Vagina (tissue), 2 donors: Measurements from ENCODE around the gene TIMM29. TPM values are rescaled to one million over a fixed set of nuclear protein-coding genes. Genes with fewer than 3 reads are reported as not detected.
A peak's percentile ranks its signal among the peaks of the same experiment; 100 is the strongest.
"Not testable (repeated sequence)": the region's sequence is repeated elsewhere in the genome, so short reads cannot be mapped to it uniquely, and the experiment has no call there.

Experiments used
- DNase-seq, 2 donors: peaks; one replicate each; pipeline ENCODE4 v3.0.0-alpha.2; 2017; ENCODE audit errors: extremely low spot score in 2 of 2
- H3K27ac ChIP-seq: fragments of 200-600 bp; sonication (generic); one replicate; pipeline ENCODE4 v1.5.1; 2019
- H3K27me3 ChIP-seq: fragments of 200-600 bp; sonication (generic); one replicate; pipeline ENCODE4 v1.5.1; 2019
- H3K36me3 ChIP-seq, 2 donors: fragments of 200-600 bp; sonication (generic); one replicate each; pipeline ENCODE4 v1.5.1; 2017 to 2019
- H3K4me1 ChIP-seq: fragments of 200-600 bp; sonication (generic); one replicate; pipeline ENCODE4 v1.5.1; 2019
- H3K4me3 ChIP-seq, 2 donors: fragments of 200-600 bp; sonication (generic); 1 replicate in 1 of 2; 2 replicates in 1 of 2; pipeline ENCODE4 v1.5.1; 2016 to 2019
- H3K9me3 ChIP-seq: fragments of 200-600 bp; sonication (generic); one replicate; pipeline ENCODE4 v1.5.1; 2019
- CTCF ChIP-seq, 3 experiments: fragments of 450-650 bp in 2 of 3; fragments of 200-600 bp in 1 of 3; sonication (generic) in 1 of 3; IDR thresholded peaks; one replicate each; pipeline ENCODE4 v1.5.1; 2017 to 2019; ENCODE audit warnings: antibody characterized with exemption in 3 of 3, mild to moderate bottlenecking in 2 of 3, moderate library complexity in 2 of 3
- POLR2A ChIP-seq, 2 donors: fragments of 450-650 bp; IDR thresholded peaks; one replicate each; pipeline ENCODE4 v1.6.1; 2017; ENCODE audit warnings: antibody characterized with exemption in 2 of 2, mild to moderate bottlenecking in 2 of 2, moderate library complexity in 2 of 2
- POLR2AphosphoS5 ChIP-seq, 2 donors: sonication (generic); formaldehyde crosslinking; IDR thresholded peaks; one replicate each; pipeline ENCODE4 v1.9.0; 2017; ENCODE audit warnings: antibody characterized with exemption in 2 of 2, mild to moderate bottlenecking in 2 of 2, low read depth in 1 of 2; ENCODE audit not compliant: insufficient read depth in 1 of 2
- intact Hi-C: fragments of 100-400 bp; cut with DNase I; formaldehyde crosslinking; loops from one replicate; pipeline ENCODE4 v1.15.1; 2023
- total RNA-seq: library from RNA; depleted of rRNA; stranded (reverse); fragments of >200 nt; gene quantifications from one replicate; pipeline ENCODE4 v1.2.3, GENCODE V29; 2016

Gene TIMM29
- total RNA-seq, 1 donor from 2014 or later: 21.9 TPM

DNA sequence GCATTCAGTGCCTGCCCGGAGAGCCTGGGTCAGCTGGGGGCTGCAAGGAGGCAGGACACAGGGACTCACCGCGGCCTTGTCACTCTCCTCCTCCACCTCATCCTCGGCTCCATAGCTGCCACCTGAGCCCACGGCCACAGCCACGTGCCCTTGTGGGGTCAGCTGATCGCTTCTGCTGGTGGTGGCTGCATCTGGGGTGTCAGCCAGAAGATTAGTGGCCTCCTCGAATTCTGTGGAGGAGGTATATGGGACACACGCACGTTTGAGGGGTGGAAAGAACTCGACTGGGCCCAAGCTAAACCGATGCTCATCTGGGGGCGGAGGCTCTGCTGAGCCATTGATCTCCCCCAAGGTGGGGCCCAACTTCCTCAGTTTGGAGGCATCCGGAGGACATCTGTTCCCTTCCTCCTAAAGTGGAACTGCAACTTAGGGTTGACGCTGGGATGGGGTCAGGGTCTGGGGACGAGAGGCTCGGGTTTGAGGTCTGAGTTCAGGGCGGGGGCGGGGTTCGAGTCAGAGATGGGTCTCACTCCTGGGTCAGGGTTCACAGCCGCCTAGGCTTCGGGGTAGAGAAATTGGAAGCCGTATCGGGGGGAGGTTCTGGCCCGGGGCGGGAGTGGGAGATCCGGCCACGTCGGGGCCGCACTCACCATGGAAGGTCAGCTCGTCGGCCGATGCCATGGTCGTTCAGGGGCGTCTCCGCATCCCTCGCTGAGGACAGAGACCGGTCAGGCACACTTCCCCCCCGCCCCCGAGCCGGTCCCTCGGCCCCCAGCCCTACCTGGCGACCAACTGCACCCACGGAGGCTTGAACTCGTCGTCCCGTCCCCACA, 665 bp upstream of the TIMM29 start:
- no peak for TF ChIP-seq POLR2AphosphoS5 (IDR thresholded peaks at IDR 0.05; ENCODE audit: insufficient read depth in 1 of 2, low read depth in 1 of 2)
- TF ChIP-seq CTCF (IDR thresholded peaks at IDR 0.05): no peak
- TF ChIP-seq POLR2A (IDR thresholded peaks at IDR 0.05): no peak
- intact Hi-C loops: loop anchor here (10.0 kb wide), 1 partner anchor 53 kb away; the partner anchor contains the start of gene CARM1
- H3K36me3 ChIP-seq: peaks cover 0 to 11% of the 10 kb centered on the region in 2 donors

DNA sequence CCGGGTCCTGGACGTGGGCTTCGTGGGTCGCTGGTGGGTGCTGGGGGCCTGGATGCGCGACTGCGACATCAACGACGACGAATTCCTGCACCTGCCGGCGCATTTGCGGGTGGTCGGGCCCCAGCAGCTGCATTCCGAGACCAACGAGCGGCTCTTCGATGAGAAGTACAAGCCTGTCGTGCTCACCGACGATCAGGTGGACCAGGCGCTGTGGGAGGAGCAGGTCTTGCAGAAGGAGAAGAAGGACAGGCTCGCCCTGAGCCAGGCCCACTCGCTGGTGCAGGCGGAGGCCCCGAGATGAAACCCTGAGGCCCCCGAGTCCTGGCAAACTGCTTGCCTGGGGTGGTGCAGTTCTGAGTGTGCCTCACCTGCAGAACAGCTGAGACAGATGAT, 787 bp downstream of the TIMM29 start:
- Histone ChIP-seq H3K27ac (peak overlapping the region; percentile 93), H3K36me3 (no peaks in the 10 kb centered on the region), H3K9me3 (no peaks in the 10 kb centered on the region), H3K4me1 (peaks cover 24% of the 10 kb centered on the region), H3K27me3 (no peaks in the 10 kb centered on the region), H3K4me3 (peak overlapping the region; percentile 71 to 73)
- DNase-seq: no peak
- TF ChIP-seq POLR2A (IDR thresholded peaks at IDR 0.05) (no peak), POLR2AphosphoS5 (IDR thresholded peaks at IDR 0.05; ENCODE audit: insufficient read depth in 1 of 2, low read depth in 1 of 2) (no peak), CTCF (IDR thresholded peaks at IDR 0.05) (no peak)
- intact Hi-C loops: loop anchor here (10.0 kb wide), 1 partner anchor 55 kb away; the partner anchor contains the start of gene CARM1

More for the DNA sequence above, 665 bp upstream of the TIMM29 start:
- peaks cover 24% of the 10 kb centered on the region for H3K4me1 ChIP-seq
- DNase-seq: no peak
- H3K27ac ChIP-seq: peak overlapping the region; percentile 93
- H3K9me3 ChIP-seq: no peaks in the 10 kb centered on the region
- no peaks in the 10 kb centered on the region for H3K27me3 ChIP-seq
- peak overlapping the region; percentile 71 to 73 for H3K4me3 ChIP-seq

DNA sequence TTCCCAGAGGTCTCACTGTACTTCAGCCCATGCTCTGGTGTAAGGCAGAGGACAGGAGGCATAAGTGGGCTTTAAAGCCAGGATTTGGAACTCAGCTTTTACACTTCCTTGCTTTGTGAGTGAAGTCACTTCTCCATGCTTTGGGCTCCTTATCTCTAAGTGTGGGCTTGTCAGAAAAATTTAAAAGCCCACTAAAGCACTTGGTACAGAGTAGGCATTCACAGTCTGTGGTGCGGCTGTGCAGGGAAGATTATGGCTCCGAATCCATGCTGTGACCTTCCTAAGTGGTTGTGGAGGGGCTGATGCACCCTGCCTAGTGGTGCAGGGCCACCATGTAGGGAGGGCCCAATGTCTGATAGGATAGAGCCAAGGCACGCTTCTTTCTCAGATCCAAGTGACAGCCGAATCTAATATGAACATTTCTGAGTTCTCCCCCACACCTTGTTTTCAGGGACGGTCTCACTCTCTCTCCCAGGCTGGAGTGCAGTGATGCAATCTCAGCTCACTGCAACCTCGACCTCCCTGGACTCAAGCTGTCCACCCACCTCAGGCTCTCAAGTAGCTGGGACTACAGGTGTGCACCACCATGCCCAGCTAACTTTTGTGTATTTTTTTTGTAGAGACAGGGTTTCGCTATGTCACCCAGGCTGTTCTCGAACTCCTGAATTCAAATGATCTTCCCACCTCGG, 6.9 kb downstream of the TIMM29 start:
- intact Hi-C loops: loop anchor here (10.0 kb wide), 1 partner anchor 179 kb away; no protein-coding TSS in a partner anchor
- Histone ChIP-seq H3K27me3 (no peaks in the 10 kb centered on the region), H3K27ac (no peak overlapping the region), H3K4me1 (peaks cover 6% of the 10 kb centered on the region), H3K4me3 (no peak overlapping the region), H3K36me3 (no peaks in the 10 kb centered on the region), H3K9me3 (no peaks in the 10 kb centered on the region)
- no peak for DNase-seq
- TF ChIP-seq CTCF (IDR thresholded peaks at IDR 0.05) (no peak), POLR2AphosphoS5 (IDR thresholded peaks at IDR 0.05; ENCODE audit: insufficient read depth in 1 of 2, low read depth in 1 of 2) (no peak), POLR2A (IDR thresholded peaks at IDR 0.05) (no peak)

DNA sequence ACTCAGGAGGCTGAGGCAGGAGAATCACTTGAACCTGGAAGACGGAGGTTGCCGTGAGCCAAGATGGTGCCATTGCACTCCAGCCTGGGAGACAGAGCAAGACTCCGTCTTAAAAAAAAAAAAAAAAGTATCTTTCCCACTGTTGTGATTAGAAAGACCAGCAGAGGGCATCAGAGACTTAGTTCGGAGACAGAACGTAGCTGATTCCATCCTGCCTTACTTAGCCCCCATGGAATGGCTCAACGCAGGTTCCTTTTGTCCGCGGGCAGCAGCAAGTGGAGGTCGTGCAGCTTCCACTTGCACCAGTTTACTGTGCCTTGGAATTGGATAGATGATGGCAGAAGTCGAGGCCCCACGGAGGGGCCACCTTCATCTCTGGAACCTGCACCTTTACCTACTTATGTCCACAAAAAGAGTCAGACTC, 8.1 kb downstream of the TIMM29 start:
- TF ChIP-seq POLR2AphosphoS5 (IDR thresholded peaks at IDR 0.05; ENCODE audit: insufficient read depth in 1 of 2, low read depth in 1 of 2) (peak in 1 of 2 donors; percentile 17), CTCF (IDR thresholded peaks at IDR 0.05) (peak; percentile 18 to 64 (median 53)), POLR2A (IDR thresholded peaks at IDR 0.05) (no peak)
- no peak for DNase-seq
- no peak overlapping the region for H3K27ac ChIP-seq
- H3K9me3 ChIP-seq: no peaks in the 10 kb centered on the region
- peaks cover 8% of the 10 kb centered on the region for H3K4me1 ChIP-seq
- no peak overlapping the region for H3K4me3 ChIP-seq
- intact Hi-C loops: loop anchor here (10.0 kb wide), 1 partner anchor 178 kb away; no protein-coding TSS in a partner anchor
- H3K36me3 ChIP-seq: no peaks in the 10 kb centered on the region
- no peaks in the 10 kb centered on the region for H3K27me3 ChIP-seq

- H3K27ac ChIP-seq, H3K27me3 ChIP-seq, intact Hi-C loops, DNase-seq, H3K9me3 ChIP-seq, H3K4me3 ChIP-seq, H3K36me3 ChIP-seq: not testable (repeated sequence)
- H3K4me1 ChIP-seq: peaks cover 18% of the 10 kb centered on the region
These were observed 13.0 kb downstream of the TIMM29 start for GRCh38 chr19:10941649-10942048.

DNA sequence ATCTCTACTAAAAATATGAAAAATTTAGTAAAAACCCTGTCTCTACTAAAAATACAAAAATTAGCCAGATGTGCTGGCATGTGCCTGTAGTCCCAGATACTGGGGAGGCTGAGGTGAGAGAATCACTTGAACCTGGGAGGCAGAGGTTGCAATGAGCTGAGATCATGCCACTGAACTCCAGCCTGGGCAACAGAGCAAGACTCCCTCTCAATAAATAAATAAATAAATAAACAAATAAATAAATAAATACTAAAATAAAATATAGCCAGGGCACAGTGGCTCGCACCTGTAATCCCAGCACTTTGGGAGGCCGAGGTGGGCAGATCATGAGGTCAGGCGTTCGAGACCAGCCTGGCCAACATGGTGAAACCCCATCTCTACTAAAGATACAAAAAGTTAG, 14.8 kb downstream of the TIMM29 start:
- H3K27ac ChIP-seq, intact Hi-C loops, H3K9me3 ChIP-seq, H3K4me3 ChIP-seq, H3K27me3 ChIP-seq, DNase-seq, H3K36me3 ChIP-seq: not testable (repeated sequence)
- H3K4me1 ChIP-seq: peaks cover 12% of the 10 kb centered on the region
